ENCODE measurements around the gene KCNMA1.
A peak's percentile ranks its signal among the peaks of the same experiment; 100 is the strongest.

KCNMA1 gene

DNA sequence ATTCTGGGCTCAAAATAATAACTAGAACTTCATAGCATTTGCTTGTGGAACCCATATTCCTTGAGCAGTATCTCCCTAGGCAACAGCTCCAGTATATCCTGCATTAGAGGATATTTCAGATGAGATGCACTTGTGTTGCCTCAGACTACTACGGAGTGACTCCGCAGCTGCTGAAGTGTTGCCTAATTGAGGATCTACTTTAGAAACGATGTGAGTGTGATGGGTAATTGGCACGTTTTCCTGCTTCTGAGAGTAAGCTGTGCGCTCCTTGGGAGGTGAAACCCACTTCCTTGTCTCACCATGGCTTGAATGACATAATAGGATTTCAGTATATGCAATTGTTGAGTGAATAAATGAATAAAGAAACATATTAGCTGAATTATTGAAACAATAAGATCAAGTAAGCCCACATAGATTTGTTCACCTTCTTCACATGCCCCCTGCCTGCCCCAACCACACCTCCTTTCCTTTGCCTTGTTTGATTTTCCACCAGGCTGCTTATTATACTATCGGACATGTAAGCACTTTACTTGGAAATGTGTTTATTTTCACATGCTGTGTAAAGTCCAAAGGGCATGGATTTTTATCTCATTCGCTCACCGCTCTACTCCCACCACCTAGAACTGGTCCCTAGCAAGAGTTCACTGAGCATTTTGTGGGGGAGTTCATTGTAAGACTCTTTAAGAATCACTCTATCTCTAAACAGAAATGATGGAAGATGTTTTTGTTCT, 303.8 kb downstream of the KCNMA1 start:
- DNase-seq (ENCODE audit: low read depth): no peak

DNA sequence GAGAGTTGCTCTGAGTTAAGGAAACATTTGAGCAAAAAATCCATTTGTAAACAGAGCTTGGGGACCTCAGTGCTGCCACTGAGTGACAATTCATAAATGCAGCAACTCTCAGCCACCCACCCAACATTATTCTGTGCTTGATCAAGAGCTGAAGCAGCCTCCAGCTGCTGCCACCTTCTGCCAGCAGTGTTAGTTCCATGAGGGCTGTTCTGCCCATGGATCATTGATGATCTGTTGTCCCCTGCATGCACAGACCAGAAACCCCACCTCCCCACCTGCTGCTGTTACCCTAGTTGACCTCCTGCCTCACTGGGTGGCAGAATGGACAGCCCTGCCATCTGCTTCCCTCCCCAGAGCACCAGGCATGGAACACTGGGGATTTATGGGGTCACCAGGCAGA, 305.4 kb downstream of the KCNMA1 start:
- DNase-seq (ENCODE audit: low read depth): no peak

DNA sequence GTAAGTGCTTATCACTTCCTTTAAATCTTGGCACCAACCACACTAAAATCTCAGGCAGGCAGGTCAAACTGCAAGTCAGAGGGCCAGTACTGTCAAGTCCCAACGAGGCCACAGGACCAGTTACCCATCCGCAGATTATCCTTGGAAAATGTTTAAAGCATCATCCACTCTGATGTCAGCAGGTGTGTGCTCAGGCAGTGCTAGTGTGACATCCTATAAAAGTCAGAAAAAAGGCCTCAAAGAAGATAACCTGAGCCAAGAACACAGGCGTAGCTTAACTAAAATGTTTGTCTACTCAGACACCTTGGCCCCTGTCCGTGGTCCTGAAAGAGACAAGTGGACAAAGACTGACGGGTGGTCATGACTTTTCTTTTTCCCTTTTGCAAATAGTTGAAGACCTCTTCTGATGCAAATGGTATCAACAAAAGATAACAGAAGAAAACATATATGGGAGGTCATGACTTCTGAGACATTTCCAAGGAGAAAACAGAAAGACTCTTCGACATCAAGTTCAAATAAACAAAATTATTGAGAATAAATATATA, 309.3 kb downstream of the KCNMA1 start:
- peak; percentile 0 for DNase-seq (ENCODE audit: low read depth)

DNA sequence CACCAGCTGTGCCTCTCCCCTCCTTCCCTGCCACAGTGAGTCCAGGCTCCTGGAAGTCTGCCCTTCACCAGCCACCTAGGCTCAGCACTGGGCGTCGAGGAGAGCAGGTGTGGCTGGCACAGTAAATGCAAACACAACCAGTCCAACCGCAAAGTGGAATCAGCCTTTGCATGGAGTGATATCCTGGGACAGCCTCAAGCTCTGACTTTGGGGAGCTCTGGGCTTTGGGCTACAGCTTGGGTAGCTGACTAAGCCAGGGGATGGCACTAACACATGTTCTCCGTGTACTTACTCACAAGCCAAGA, 312.4 kb downstream of the KCNMA1 start:
- no peak for DNase-seq (ENCODE audit: low read depth)

DNA sequence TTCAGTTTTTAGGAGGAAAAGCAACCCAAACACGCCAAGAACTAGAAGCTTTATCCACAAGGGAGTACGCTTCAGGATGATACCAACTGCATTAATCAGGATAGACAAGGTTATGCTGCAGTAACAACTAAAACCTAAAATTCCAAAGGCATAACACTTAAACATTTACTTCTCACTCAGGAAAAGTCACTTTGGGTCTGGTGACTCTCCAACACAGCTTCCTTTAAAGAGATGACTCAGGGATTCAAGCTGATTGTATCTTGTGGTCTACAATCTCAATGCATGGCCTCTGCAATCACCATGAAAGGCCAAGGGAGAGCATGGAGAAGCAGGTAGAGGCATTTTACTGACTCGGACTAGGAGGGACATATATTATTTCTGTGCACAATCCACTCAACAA, 315.8 kb downstream of the KCNMA1 start:
- no peak for DNase-seq (ENCODE audit: low read depth)

DNA sequence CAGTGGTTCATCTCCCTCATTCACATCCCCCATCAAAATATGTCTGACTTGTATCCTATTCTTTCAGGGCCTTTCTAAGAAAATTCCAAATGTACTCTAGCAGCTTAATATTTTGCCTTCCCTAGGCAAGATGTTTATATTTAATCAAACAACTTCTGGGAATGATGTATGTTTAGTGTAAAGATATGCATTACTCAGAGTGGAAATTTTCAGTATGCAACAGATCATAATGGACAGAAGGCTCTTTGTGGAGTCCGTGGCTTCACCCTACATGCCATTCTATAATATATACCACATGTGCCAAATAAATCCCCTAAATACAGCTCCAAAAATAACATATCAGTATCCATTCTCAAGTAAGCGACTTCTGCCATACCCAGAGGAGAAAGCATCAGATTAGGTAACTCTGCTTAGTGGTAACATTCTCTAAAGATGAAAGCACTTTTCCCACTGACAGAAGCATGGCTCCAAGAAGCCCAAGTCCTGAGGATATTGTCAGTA, 316.6 kb downstream of the KCNMA1 start:
- no peak for DNase-seq (ENCODE audit: low read depth)

DNA sequence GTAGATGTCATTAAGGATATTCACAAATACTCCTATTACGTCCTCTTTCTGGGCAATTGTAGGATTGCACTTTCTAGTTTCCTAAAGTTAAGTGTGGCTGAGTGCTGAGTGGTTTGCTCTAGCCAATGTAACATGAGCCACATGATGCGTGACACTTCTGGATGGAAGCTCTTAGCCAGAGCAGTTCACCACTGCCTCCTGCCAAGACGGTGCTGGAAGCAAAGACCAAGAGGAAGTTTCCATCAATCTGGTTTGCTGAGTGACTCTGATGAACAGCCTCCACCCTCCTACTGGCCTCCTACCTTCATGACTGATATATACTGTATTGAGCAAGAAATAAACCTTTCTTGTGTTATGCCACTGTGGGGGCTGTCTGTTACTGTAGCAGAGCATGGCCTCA, 318.1 kb downstream of the KCNMA1 start:
- no peak for DNase-seq (ENCODE audit: low read depth)

DNA sequence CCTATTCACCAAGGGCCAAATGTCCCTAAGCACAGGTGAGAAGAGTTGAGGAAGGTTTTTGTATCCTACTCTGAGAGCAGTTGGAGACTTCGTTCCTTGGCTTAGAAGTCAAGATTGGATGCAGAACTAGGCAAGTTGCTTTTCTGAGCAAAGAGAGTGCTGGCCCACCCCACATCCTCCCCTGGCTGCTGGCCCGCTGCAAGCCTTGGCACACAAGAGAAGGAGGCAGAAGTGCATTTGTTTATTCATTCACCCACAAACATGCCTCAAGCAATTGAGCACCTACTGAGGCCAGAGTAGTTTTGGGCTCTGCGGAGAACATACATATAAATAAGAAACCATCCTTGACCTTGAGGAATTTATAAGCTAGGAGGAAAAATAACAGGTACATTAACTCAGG, 318.9 kb downstream of the KCNMA1 start:
- no peak for DNase-seq (ENCODE audit: low read depth)

DNA sequence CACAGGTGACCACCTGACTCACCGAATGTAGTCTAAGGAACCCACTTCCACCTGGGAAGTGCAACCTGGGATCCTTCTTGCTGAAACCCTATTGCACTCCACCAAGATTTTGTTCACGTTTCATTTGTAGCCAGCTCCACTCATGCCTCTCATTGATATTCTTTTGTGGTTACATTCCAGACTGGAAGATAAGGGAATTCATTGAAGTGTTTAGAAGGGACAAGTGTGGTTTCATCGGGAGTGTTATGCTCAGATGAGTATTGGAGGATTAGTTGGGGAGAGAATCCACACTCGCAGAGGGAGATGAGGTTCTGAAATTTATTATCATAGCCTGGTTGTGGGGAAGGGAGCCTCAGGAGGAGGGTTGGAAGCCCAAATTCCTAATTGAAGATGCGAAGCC, 320.4 kb downstream of the KCNMA1 start:
- DNase-seq (ENCODE audit: low read depth): no peak

DNA sequence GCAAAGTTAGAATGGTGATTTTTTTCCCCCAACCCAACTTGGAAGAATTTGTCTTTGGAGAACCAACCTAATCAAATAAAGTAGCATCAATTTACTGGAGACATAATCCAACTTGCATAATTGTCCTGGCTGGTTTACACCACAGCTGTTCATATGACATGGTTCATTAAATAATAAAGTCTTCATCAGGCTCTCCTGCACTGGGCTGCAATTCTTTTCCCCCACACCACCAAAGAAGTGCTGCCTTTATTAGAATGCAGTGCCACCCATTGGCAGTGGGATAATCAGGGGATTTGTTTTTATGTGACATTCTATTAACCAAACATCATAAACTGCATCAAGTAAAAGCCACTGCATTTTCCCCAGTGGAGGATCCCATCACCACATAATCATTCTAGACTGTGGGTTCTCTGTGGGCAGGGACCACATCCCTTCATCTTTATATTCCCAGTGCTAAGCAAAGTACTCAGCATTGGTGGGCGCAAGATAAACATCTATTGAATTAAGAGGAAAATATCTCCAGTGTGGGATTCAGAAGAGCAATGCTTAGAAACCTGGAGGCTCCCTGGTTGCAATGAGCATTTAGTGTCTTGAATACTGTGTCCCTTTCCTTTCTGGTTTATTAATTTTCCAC, 322.0 kb downstream of the KCNMA1 start:
- no peak for DNase-seq (ENCODE audit: low read depth)

DNA sequence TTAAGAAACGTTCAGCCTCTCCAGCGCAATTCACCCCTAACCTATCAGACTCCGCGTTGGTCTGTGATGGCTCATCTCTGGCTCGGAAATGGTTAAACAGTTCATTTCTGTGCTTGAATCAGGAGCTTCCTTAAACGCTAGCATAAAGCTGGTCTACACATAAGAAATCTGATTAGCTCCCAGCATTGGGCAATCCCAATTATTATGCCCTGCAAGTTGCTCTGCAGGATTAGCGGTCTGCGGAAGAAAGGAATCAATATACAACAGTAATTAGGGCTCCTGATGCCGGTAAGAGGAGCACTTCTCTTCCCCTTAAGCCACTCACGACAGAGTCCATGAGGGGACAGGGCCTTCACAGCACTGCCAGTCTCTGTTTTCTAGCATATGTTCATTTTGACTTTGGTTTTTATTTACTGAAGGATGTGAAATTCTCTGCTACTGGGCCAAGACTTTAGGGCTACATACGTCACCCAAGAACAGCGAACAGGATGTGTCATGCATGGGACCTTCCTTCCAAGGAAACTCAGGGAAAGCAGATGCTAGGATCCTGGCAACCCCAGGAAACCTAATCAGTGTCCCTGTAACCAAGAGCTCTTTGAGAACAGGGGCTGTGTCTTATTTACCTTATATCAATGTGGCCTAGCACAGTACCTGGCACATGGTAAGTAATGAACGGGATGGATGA, 324.4 kb downstream of the KCNMA1 start:
- no peak for DNase-seq (ENCODE audit: low read depth)

DNA sequence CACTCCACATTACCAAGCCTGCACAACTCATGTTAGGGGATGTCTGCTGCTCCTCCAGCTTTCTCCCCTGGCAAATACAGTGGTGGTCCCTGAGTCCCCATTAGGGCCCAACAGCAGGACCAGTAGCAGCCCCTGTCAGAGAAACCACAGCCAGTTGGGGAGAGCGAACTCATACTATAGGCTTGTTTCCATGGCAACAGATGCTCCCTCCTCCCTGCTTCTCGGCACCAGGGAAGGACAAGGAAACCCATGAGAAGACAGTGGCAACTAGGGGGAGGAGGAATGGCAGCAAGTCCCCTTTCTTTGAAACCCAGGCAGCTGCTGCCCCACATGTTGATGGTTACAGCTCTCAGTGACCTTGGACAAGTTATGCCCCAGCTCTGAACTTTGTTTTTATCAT, 326.4 kb downstream of the KCNMA1 start:
- no peak for DNase-seq (ENCODE audit: low read depth)

DNA sequence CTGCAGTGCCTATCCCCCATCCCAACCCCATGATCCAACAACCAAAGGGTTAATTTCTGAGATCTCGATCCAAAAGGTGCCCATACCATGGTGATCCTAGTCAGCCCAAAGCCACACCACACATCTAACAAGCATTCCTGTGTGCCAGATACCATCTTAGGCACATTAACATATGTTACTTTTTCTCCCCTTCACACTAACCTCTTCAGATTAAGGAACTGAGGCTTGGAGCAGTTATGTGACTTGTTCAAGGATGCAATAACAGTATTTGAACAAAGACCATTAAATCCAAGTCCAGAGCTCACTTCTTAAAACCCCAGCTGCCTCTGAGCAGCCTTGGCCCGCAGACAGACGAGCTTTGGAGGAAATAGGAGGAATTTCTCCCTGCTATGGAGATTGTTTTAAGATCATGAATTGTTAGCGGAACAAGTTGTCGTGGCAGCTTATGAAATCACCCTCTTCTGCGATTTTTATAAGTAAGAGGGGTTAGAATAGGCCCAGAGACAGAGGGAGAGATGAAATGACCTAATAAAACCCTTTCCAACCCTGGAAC, 327.2 kb downstream of the KCNMA1 start:
- no peak for DNase-seq (ENCODE audit: low read depth)

DNA sequence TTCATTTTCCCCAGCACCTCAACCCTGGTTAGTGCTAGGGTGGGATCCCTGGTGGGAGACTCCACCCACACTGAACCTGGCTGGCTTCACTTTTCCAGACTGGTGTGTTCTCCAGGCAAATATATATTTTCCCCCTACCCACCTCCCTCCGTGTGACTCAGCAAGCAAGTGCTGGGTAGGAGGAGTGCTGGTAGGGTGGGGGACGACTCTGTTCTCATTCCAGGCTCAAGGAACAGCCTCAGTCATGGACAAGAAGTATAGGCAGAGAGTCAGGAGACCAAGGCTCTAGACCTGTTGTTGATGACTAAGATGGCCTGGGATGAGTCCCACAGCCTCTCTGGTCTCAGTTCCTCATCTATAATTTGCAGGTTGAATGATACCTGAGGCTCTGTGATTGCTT, 328.1 kb downstream of the KCNMA1 start:
- DNase-seq (ENCODE audit: low read depth): no peak

DNA sequence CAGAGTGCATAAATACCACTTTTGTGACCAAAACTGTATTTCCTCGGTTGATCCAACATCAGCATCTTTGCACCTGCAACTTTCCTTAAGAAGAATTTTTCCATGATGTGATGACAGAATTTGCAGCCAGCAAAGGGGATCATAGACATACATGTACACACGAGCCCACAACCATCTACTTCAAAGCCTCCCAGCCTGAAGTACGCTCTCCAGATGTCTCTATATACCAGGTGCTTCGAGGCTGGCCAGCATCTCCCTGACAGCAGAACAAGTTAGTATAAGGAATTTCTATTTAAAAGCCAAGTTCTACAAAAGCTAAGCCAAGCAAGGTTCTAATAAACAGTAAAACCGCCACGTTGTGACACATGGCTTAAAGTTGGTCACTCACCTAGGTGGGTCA, 328.5 kb downstream of the KCNMA1 start:
- no peak for DNase-seq (ENCODE audit: low read depth)

DNA sequence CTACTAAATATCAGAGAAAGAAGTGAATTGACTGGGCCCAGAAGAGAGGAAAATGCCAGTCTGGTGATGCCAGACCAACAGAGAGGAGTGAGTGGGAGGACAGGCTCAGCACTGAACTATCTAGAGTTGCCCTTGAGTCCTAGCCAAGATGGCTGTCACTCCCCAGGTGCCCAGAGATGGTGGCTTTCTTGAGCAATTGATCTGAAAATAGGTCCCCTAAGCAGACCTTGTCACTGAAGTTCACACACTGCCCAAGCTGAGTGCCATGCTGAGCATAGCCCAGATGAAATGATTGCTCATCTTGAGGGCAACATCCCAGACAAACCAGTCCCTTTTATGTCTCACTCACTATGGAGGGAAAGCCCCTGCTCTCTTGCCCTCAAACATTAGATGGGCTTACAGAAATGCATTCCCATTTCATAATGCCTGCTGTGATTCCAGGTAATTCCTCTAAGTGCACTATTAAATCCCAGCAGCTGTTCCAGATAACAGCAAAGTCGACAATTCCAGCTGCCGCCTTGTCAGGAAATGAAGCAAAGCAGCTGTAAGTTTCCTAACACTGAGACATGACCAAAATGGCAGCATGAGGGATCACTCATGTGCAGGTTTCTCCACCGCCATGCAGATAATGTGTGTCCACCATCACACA, 329.4 kb downstream of the KCNMA1 start:
- no peak for DNase-seq (ENCODE audit: low read depth)

DNA sequence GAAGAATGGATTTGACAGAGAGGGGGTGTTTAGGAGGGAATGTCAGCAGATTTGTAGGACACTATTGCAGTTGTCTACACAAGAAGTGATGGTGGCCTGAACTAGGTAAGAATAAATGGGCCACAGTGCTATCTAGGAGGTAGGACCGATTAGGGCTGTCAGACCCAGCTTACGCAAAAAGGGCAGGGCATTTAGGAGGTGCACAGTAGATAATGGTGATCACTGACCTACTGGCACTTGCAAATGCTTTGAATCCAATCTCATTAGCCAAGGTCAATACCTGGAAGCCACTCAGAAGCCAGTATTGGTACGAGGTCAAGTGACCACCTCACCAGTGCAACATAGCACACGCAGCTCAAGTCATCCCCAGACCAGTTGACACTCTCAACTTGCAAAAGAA, 330.9 kb downstream of the KCNMA1 start:
- DNase-seq (ENCODE audit: low read depth): no peak

DNA sequence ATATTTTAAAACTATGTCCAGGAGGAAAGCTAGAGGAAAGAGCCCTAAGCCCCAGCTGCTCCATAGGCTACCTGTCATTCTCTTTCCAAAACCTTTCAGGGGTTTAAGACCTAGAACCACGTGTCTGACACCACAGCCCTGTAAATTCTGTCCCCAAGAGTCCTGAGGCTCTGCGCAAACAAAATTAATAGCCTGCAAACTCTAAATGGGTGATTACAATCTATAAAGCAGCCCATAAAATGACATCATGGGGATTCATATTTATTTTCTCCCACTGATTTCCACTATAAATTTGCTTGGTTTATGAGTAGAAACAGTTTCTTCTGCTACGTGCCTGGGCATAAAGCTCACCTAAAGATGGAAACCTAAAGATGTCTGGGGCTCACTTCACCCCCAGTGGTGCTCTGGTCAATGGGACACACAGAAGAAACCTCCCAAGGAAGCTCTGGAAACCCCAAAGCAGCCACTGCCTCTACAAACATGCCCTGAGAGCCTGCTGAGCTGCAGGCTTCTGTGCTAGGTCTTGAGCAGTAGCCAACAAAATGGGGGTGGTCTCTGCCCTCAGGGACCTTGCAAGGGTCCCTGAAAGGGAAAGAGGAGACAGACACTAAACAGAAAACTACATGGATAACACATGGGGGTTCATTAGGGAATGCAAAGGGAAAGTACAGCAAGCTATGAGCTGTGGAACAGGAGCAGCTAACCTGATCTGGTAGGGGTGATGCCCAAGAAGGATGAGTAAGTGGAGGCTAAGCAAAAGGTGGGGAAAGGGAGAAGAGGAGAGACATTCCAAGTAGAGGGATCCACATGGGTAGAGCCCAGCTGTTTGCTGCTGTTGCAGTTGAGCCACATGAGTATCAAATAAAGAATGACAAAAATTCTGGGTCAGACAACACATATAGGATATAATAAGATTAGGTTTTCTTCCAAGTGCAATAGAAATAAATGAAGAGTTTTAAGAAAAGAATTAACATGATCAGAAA, 331.7 kb downstream of the KCNMA1 start:
- DNase-seq (ENCODE audit: low read depth): no peak

DNA sequence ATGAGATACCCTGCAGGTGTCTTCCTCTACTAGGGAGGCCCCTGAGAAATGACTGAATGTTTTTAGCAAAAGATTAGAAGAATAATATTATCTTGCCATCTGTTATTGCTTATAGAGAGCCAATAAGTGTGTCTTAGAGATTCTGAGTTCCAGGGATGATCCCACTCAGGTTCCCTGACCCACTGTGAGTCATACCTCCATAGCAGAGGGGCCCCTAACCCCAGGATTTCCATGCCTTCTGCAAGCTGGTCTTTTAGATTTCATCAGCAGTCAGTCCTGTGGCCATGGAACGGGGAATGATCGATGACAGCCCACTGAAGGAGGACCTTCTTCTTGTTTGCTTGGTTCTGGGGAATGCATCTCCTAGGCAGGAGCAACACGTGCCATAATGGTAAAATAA, 333.4 kb downstream of the KCNMA1 start:
- no peak for DNase-seq (ENCODE audit: low read depth)

DNA sequence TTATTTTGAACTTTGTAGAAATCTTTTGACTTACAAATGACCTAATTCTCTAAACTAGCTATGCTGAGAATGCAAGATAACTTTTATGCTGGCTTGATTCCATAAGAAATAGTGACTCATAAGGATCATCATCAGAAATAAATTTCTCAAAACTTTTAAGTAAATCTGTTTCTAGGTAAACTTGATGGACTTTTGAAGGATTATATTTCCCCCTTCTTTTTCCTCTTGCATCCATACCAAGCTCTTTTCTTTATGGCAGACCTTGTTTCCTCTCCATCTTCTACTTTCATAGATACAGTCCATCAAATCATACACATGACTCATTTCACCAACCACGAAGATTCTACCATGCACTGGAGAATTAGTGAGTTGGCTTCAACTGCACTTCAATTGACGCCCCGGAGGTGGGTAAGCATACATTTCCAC, 336.3 kb downstream of the KCNMA1 start:
- DNase-seq (ENCODE audit: low read depth): no peak

DNA sequence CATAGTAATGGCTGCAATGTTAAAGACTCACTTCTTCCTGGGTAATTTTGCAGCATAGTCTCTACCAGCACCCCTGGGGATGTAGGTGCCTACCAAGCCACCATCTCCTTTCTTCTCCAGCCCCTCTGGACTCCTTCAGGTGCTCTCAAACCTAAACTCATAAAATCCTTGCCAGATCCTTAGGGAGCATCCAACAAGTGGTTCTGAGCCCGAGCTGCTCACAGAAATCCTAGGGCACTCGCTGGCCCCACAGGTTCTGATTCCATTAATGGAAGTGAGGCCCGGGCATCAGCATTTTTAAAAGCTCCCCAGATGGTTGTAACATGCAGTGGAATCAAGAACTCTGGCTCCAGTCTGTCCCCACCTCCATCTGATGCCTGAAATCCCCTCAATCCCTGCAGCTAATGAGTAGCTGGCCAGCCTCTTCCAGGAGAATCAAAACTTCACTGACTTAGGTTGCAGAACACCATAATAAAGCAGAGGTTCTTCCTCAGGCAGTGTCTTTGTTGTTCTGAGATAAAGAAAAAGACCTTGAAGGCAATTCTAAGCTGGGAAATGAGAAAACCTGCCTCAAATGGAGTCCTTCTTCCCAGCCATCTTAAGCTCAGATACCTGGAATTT, 336.8 kb downstream of the KCNMA1 start:
- DNase-seq (ENCODE audit: low read depth): no peak

Measured in activated T-cell treated with anti-CD3 and anti-CD28 coated beads for 48 hours (primary cell).